GM18507 (cell line): ENCODE measurements around the gene GCLM.
"Not testable (repeated sequence)": the region's sequence is repeated elsewhere in the genome, so short reads cannot be mapped to it uniquely, and the experiment has no call there.

Experiments used
- DNase-seq: peaks from one replicate; pipeline ENCODE4 v3.0.0; 2011; ENCODE audit warnings: low read depth; ENCODE audit not compliant: insufficient read length; ENCODE audit errors: extremely low spot score
- FAIRE-seq: peaks from 2 replicates; lab custom pipeline; 2011; peaks lifted over from hg19 to GRCh38; lab: Jason Lieb, UNC

Gene GCLM, protein sequence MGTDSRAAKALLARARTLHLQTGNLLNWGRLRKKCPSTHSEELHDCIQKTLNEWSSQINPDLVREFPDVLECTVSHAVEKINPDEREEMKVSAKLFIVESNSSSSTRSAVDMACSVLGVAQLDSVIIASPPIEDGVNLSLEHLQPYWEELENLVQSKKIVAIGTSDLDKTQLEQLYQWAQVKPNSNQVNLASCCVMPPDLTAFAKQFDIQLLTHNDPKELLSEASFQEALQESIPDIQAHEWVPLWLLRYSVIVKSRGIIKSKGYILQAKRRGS

GRCh38 chr1:93909146-93910050, at the start of gene GCLM:
GCLM (minus strand) TSS chr1:93909430; CDS start chr1:93909163, 267 bp downstream.
- FAIRE-seq, result peak; percentile 85
- DNase-seq, result peak; percentile 87

DNA sequence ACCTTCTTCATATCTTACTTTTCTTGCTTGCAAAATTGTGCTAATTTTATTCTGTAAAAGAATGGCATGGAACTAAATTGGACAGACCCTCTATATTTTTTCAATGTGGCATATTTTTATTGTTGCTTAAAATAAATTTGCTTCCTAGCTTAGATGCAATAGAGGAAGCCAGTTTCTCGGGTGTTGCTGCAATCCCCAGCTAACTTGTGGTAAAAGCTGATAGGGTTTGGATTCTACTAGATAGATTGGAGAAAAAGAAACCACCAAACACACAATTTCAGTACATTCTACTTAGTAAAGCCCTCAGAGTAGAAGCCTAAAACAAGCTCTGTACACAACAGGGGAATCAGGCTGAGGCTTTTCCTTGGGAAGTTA, 49.5 kb upstream of the GCLM start:
- no peak for FAIRE-seq
- DNase-seq, result no peak

DNA sequence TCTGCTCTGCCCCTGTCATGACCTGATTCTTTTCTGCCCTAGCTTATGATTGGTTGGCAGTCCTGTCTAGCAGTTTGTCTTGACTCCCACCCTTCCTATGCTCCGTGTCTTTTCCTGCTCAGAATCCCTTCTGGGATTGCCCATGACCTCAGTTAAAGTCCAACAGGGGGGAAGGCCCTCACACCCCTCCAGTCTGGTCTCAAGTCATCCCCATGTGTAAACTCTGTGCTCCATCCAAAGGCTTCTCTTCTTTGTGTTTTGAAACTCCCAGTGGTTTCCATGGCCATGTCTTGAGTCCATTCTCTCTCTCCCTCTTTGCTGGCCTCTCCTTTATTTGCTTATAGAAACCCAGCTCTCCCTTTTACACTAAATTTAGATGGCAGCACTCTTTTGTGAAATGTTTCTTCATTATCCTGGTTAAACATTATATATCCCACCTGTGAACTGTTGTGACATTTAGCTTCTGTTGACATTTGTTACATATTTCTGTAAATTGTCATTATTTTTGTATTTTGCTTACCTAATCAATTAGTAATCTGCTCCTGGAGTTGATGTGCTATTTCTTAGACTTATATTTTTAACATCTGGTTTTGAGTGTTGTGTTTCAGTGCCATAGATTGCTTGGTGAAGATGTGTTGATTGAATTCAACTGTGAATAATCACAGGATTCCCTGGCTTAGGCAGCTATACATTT, 48.9 kb upstream of the GCLM start:
- no peak for FAIRE-seq

GRCh38 chr1:93955765-93956164, 46.5 kb upstream of the GCLM start:
- DNase-seq (no peak), FAIRE-seq (no peak)

More for the DNA sequence above, 48.9 kb upstream of the GCLM start:
- DNase-seq, result no peak

DNA sequence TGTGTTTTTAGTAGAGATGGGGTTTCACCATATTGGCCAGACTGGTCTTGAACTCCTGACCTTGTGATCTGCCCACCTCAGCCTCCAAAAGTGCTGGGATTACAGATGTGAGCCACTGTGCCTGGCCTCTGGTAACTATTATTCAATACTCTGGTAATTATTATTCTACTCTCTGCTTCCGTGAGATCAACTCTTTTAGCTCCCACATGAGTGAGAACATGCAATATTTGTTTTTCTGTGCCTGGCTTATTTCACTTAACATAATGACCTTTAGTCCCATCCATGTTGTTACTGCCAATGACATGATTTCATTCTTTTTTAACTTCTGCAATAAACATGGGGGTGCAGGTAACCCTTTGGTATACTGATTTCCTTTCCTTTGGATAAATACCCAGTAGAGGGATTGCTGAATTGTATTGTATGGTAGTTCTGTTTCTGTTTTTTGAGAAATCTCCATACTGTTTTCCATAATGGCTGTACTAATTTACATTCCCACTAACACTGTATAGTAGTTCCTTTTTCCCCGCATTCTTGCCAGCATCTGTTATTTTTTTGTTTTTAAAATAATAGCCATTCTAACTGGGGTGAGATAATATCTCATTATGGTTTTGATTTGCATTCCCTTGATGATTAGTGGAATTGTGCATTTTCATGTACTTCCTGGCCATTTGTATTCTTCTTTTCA, 37.9 kb upstream of the GCLM start:
- not testable (repeated sequence) for DNase-seq, FAIRE-seq

- DNase-seq (no peak), FAIRE-seq (no peak)
These were observed 29.4 kb upstream of the GCLM start for GRCh38 chr1:93938461-93939145.

GRCh38 chr1:93937997-93938396, 28.8 kb upstream of the GCLM start:
- no peak for DNase-seq
- FAIRE-seq, result no peak

DNA sequence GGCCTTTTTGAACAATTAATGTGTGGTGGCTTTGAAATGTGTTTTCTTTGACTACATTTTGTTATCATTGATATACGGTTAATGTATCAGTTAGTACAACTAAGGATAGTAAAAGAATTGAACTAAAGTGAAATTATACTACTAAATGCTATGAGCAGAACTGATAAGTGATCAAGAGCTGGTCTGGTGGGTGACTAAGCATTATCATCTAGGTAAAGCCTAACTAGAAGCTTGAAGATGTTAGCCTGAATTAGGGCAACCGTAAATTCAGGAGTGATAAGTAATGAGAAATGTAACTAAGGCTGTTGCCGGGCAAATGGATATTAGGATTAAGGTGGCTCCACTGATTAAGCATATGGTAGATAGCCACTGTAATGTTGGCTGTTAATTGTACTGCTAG, 16.0 kb upstream of the GCLM start:
- FAIRE-seq (no peak), DNase-seq (no peak)

GRCh38 chr1:93919780-93920179, 10.6 kb upstream of the GCLM start:
- FAIRE-seq, result no peak
- no peak for DNase-seq

DNA sequence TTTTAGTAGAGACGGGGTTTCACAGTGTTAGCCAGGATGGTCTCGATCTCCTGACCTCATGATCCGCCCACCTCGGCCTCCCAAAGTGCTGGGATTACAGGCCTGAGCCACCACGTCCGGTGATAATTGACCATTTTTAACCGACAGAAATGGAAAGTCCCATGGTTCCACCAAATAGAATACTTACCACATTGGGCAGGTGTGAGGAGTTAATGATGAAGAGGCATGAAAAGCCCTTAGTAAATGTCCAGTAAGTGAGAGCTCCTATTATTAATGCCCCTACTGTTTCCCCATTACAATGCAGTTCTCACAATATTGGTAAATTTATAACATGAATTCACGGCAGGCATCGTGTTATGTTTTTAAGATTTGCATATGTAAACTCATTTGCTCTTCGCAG, 8.1 kb upstream of the GCLM start:
- FAIRE-seq (no peak), DNase-seq (no peak)

DNA sequence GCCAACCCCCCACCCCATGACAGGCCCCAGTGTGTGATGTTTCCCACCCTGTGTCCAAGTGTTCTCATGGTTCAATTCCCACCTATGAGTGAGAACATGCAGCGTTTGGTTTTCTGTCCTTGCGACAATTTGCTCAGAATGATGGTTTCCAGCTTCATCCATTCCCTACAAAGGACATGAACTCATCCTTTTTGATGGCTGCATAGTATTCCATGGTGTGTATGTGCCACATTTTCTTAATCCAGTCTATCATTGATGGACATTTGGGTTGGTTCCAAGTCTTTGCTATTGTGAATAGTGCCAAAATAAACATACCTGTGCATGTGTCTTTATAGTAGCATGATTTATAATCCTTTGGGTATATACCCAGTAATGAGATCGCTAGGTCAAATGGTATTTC, 1.6 kb upstream of the GCLM start:
- not testable (repeated sequence) for DNase-seq, FAIRE-seq

DNA sequence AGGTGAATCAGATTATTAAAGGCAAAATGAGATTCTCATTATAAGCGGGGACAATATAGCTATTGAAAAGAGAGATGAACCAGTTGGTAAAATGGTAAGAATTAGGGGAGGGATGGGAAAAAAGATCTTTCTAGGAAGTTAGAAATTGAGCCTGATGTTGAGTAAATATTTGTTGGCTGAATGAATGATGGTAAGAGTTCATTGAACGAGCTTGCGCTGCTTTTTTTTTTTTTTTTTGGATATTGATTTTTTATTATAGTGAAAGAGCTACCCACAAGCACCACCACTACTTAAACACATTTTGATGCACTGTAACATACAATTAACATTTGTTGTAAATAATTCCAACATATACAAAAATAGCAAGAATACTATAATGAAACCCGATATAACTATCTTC, 1.1 kb upstream of the GCLM start:
- no peak for DNase-seq
- FAIRE-seq, result no peak

- peak; percentile 20 for DNase-seq
- FAIRE-seq, result peak; percentile 61
These were observed 660 bp downstream of the GCLM start for GRCh38 chr1:93908394-93909145.

DNA sequence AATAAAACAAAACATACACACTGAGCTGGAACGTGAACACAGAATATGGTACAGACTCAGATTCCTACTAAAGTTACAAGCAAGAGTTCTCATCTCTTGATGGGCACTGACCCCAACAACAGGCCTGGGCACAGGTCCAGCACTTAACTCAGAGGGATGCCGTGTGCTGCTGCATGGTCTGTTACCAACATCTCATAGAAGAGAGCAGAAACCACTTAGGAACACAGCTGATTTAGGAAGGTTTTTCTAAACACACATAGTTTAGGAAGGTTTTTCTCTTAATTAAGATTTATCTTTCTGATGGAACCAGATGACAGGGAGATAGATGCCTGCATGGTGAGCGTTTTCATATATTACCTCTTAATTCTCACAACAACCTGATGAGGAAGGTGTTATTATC, 1.5 kb downstream of the GCLM start:
- FAIRE-seq (no peak), DNase-seq (no peak)

DNA sequence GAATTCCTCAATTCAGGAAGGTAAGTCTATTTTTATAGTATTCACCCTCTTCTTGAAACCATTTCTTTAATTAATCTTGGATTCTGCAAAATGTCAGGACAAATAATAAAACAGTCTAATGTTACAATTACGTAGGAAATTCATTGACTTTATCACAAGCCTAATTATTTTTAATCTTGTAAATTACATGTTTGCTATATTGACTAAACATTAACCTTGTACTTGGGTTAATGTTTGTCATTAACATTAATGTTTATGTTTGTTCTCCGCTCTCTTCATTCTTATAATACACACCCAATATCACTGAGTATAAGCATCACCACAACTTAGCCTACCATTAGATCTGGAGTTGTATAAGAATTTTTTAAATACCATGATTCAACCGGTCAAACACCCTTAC, 2.8 kb downstream of the GCLM start:
- no peak for DNase-seq
- no peak for FAIRE-seq

DNA sequence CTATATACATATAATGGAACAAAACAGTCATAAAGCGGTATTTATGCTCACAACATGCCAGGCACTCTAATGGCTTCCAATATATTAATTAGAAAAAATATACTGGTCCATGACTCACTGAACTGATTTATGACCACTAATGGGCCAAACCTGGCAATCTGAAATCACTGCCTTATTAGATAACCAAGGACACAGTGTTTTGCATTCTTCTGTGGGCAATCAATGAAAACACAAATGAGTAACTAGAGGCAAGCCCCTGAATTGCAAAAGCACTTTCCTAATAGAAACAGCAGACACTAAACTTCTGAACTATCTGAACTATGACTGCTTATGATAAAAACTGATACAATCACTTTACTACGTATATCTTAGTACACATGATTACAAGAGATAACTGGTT, 3.5 kb downstream of the GCLM start:
- no peak for DNase-seq

GRCh38 chr1:93905051-93905450, 4.2 kb downstream of the GCLM start:
- DNase-seq (no peak), FAIRE-seq (no peak)

More for the DNA sequence above, 3.5 kb downstream of the GCLM start:
- no peak for FAIRE-seq

DNA sequence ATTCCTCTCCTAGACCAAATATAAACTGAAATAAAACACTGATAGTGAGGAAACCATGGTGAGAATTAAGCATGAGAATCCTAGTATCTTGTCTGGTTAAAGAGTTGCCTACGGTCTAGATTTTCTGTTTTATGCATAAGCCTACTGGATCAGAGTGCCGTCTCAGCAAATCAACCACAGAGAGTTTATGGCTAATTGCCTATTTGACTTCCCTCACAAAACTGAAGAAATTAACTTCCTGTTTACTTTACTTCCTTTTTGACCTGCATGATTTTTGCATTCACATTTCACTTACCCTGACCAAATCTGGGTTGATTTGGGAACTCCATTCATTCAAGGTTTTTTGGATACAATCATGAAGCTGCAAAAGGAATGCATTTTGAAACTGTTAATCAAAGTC, 5.0 kb downstream of the GCLM start:
- DNase-seq, result no peak
- peak; percentile 88 for FAIRE-seq
